GM12864 (cell line): ENCODE measurements around the gene ACTA1.
"Not testable (repeated sequence)": the region's sequence is repeated elsewhere in the genome, so short reads cannot be mapped to it uniquely, and the experiment has no call there.

Experiments used
- DNase-seq: peaks from one replicate; pipeline ENCODE4 v3.0.0-alpha.2; 2011; ENCODE audit warnings: low read depth
- H3K4me3 ChIP-seq: 2 replicates; pipeline ENCODE4 v1.5.1; 2011; ENCODE audit warnings: mild to moderate bottlenecking, low read depth, low read length, control low read depth
- TF ChIP-seq, protein P1 (sequence below): IDR thresholded peaks from 2 replicates; pipeline ENCODE4 v1.5.1; 2011; ENCODE audit warnings: low read depth, mild to moderate bottlenecking, moderate library complexity, low read length, control low read depth, inconsistent platforms; ENCODE audit errors: missing control alignments

ACTA1 gene

GRCh38 chr1:229409616-229410369 is 24.1 kb downstream of the ACTA1 start:
- DNase-seq = no peak
- no peak overlapping the region for H3K4me3 ChIP-seq
- TF ChIP-seq, protein P1, sequence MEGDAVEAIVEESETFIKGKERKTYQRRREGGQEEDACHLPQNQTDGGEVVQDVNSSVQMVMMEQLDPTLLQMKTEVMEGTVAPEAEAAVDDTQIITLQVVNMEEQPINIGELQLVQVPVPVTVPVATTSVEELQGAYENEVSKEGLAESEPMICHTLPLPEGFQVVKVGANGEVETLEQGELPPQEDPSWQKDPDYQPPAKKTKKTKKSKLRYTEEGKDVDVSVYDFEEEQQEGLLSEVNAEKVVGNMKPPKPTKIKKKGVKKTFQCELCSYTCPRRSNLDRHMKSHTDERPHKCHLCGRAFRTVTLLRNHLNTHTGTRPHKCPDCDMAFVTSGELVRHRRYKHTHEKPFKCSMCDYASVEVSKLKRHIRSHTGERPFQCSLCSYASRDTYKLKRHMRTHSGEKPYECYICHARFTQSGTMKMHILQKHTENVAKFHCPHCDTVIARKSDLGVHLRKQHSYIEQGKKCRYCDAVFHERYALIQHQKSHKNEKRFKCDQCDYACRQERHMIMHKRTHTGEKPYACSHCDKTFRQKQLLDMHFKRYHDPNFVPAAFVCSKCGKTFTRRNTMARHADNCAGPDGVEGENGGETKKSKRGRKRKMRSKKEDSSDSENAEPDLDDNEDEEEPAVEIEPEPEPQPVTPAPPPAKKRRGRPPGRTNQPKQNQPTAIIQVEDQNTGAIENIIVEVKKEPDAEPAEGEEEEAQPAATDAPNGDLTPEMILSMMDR = no peak

- TF ChIP-seq, protein P1 = no peak
- DNase-seq = no peak
- H3K4me3 ChIP-seq = no peak overlapping the region
Measured at GRCh38 chr1:229408458-229409037, 25.3 kb downstream of the ACTA1 start.

- no peak overlapping the region for H3K4me3 ChIP-seq
- DNase-seq = no peak
Measured at GRCh38 chr1:229407206-229408026, 26.5 kb downstream of the ACTA1 start.

DNA sequence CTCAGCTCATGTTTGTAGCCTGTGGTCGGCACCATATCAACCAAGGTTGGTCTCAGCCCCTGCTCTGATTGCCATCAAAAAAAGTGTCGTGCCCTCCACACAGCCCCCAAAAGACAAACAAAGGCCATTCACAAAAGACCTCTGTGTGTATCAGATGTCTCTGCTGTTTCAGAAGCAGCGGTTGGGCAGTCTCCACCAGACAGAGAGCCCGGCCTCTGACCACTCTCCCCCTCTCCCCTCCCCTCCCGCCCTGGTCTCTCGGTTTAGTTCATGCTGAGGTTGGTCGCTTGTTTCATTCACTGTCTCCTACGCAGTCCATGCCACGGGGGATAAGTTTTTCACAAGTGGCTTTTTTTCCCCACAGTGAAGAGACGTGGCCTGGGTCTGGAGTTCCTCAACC is 27.1 kb downstream of the ACTA1 start:
- TF ChIP-seq, protein P1 = no peak
- H3K4me3 ChIP-seq = no peak overlapping the region
- no peak for DNase-seq

More at GRCh38 chr1:229407206-229408026, 26.5 kb downstream of the ACTA1 start:
- TF ChIP-seq, protein P1 = no peak

- H3K4me3 ChIP-seq = no peak overlapping the region
- DNase-seq = no peak
- TF ChIP-seq, protein P1 = no peak
Measured at GRCh38 chr1:229403573-229403972, 30.3 kb downstream of the ACTA1 start.

- DNase-seq = no peak
- TF ChIP-seq, protein P1 = peak; percentile 11
- no peak overlapping the region for H3K4me3 ChIP-seq
Measured at GRCh38 chr1:229402993-229403392, 30.9 kb downstream of the ACTA1 start.

GRCh38 chr1:229402329-229402728 is 31.6 kb downstream of the ACTA1 start:
- H3K4me3 ChIP-seq, DNase-seq: not testable (repeated sequence)
